Endodermal cell (in vitro differentiated cells): ENCODE measurements around the gene FERD3L. TPM values are rescaled to one million over a fixed set of nuclear protein-coding genes. Genes with fewer than 3 reads are reported as not detected.

Source experiments
- DNase-seq: peaks from one replicate; pipeline ENCODE4 v3.0.0-alpha.2; 2017
- H3K27ac ChIP-seq: 2 replicates; pipeline ENCODE4 v1.5.1; 2013; ENCODE audit warnings: mild to moderate bottlenecking, low read depth, low read length, moderate library complexity
- H3K27me3 ChIP-seq: 2 replicates; pipeline ENCODE4 v1.6.1; 2013; ENCODE audit warnings: mild to moderate bottlenecking, low read length, moderate library complexity; ENCODE audit not compliant: insufficient read depth, control insufficient read depth, poor library complexity, severe bottlenecking
- H3K36me3 ChIP-seq: 2 replicates; pipeline ENCODE4 v1.7.0; 2013; ENCODE audit warnings: mild to moderate bottlenecking, low read length, moderate library complexity; ENCODE audit not compliant: control insufficient read depth, insufficient read depth
- H3K4me1 ChIP-seq: one replicate; pipeline ENCODE4 v1.7.0; 2013; ENCODE audit warnings: low read length; ENCODE audit not compliant: control insufficient read depth, insufficient read depth
- H3K4me3 ChIP-seq: 2 replicates; pipeline ENCODE4 v1.5.1; 2013; ENCODE audit warnings: mild to moderate bottlenecking, low read length, moderate library complexity
- H3K9ac ChIP-seq: 2 replicates; pipeline ENCODE4 v1.6.1; 2013; ENCODE audit warnings: mild to moderate bottlenecking, low read length, moderate library complexity; ENCODE audit not compliant: poor library complexity, severe bottlenecking; ENCODE audit errors: extremely low read depth
- H3K9me3 ChIP-seq: 2 replicates; pipeline ENCODE4 v1.6.1; 2013; ENCODE audit warnings: mild to moderate bottlenecking, low read length, moderate library complexity; ENCODE audit not compliant: control insufficient read depth
- H3K27ac Mint-ChIP-seq: 2 replicates; pipeline ENCODE4 v1.8.0; 2020; ENCODE audit warnings: mixed read lengths
- H3K27me3 Mint-ChIP-seq: 2 replicates; pipeline ENCODE4 v1.8.0; 2021; ENCODE audit warnings: mild to moderate bottlenecking, mixed read lengths; ENCODE audit not compliant: insufficient read depth
- H3K36me3 Mint-ChIP-seq: 2 replicates; pipeline ENCODE4 v1.8.0; 2020; ENCODE audit warnings: low read depth, mixed read lengths
- H3K4me1 Mint-ChIP-seq: 2 replicates; pipeline ENCODE4 v1.8.0; 2020; ENCODE audit warnings: mixed read lengths
- H3K4me3 Mint-ChIP-seq: 2 replicates; pipeline ENCODE4 v1.8.0; 2020; ENCODE audit warnings: mild to moderate bottlenecking, moderate library complexity, mixed read lengths
- H3K9me3 Mint-ChIP-seq: 2 replicates; pipeline ENCODE4 v1.8.0; 2020; ENCODE audit warnings: mild to moderate bottlenecking, mixed read lengths
- WGBS, 2 experiments: methylation state at CpG; one replicate each; pipeline versions ENCODE4 v1.1.5 to v1.1.7; 2013; ENCODE audit warnings: missing lambda C conversion rate in 2 of 2, mixed read lengths in 1 of 2; ENCODE audit not compliant: insufficient coverage in 1 of 2, insufficient read length in 1 of 2; 5-methylcytosine and 5-hydroxymethylcytosine counted together
- total RNA-seq, 2 donors: library from RNA; stranded (reverse); fragmentation: NEBNext Ultra II Directional in 1 of 2; extraction: Animal tissue kit (Norgen Biotek cat#: 25700) in 1 of 2; gene quantifications; 2 replicates in 1 of 2; 3 replicates in 1 of 2; pipeline ENCODE4 v1.2.1, GENCODE V29; 2021
- TF ChIP-seq, protein P1 (sequence below): fragments of 200-600 bp; sonication (generic); conservative IDR thresholded peaks from 2 replicates; pipeline ENCODE4 v1.5.0; 2021; ENCODE audit warnings: antibody characterized with exemption, mild to moderate bottlenecking

Gene FERD3L
- total RNA-seq, 2 donors from 2014 or later, result not detected

DNA sequence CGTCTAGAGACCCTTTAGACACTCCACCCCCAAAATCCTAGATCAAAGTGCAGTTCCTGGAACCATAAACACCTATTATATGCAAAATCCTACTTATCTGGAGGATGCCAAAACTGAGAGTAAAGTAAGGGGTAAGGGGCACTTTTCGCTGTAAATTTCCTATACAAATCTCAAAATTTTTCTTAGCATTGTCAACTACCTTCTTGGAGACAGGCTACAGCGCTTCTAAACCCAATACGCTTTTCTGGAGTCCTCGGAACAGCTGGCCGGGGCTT lies 38.2 kb downstream of the FERD3L start:
- whole genome bisulfite sequencing, 2 experiments, result 0 to 1% methylated on average over 1 to 6 of the region's 6 CpGs

DNA sequence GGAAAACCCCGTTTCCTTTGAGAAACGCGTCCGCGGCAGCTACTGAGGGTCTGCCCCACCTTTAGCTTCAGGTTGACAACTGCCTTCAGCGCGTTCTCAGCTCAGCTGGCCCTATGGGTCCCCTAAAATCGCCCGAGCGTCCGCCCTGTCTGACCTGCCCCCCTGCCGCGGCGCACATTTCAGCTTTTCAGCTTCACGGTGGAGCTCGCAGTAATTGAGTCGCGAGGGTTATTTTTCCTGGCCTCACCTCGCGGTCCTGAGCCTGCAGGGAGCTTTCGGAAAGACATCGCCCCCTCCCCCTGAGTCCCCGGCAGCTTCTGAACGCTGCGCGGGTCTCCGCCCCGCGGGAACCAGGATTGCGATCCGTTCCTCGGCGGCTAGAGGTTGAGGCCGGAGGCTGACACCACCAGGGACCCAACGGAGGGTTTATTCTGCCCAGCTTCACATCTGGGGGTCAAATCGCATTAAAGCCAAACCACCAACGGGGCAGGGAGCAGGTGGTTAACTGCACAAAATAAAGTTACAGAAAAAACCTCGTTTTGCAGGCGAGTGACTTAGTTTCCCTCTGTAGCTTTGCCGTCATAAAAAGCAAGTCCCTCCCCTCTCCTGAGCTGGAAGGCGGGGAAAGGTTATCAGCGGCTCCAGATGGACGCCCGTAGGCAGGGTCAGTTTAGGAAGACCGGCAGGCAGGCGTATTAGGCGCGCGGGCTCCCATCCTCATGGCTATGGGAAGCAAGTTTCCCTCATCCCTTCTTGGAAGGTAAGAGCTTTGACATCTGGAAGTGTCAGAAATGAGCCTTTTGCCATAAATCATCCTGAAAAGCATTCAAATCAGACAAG lies 38.8 kb downstream of the FERD3L start:
- Histone ChIP-seq H3K4me1 (no peaks in the 10 kb centered on the region), H3K27ac (no peak overlapping the region), H3K36me3 (no peaks in the 10 kb centered on the region), H3K9ac (no peak overlapping the region), H3K9me3 (no peaks in the 10 kb centered on the region), H3K27me3 (peaks cover 86% of the 10 kb centered on the region), H3K4me3 (peak overlapping the region; percentile 80)
- TF ChIP-seq, protein P1, sequence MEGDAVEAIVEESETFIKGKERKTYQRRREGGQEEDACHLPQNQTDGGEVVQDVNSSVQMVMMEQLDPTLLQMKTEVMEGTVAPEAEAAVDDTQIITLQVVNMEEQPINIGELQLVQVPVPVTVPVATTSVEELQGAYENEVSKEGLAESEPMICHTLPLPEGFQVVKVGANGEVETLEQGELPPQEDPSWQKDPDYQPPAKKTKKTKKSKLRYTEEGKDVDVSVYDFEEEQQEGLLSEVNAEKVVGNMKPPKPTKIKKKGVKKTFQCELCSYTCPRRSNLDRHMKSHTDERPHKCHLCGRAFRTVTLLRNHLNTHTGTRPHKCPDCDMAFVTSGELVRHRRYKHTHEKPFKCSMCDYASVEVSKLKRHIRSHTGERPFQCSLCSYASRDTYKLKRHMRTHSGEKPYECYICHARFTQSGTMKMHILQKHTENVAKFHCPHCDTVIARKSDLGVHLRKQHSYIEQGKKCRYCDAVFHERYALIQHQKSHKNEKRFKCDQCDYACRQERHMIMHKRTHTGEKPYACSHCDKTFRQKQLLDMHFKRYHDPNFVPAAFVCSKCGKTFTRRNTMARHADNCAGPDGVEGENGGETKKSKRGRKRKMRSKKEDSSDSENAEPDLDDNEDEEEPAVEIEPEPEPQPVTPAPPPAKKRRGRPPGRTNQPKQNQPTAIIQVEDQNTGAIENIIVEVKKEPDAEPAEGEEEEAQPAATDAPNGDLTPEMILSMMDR, result no peak
- H3K27ac Mint-ChIP-seq, result no peak overlapping the region
- WGBS, 2 experiments, result 1% methylated on average over 23 to 49 of the region's 49 CpGs
- H3K36me3 Mint-ChIP-seq, result no peaks in the 10 kb centered on the region
- no peaks in the 10 kb centered on the region for H3K9me3 Mint-ChIP-seq
- H3K4me3 Mint-ChIP-seq, result peak overlapping the region; percentile 59
- H3K27me3 Mint-ChIP-seq, result peaks cover 99% of the 10 kb centered on the region
- peak; percentile 83 for DNase-seq
- peaks cover 35% of the 10 kb centered on the region for H3K4me1 Mint-ChIP-seq

More for the DNA sequence above, 38.2 kb downstream of the FERD3L start:
- no peak overlapping the region for H3K27ac Mint-ChIP-seq
- H3K27me3 ChIP-seq, result peaks cover 91% of the 10 kb centered on the region
- TF ChIP-seq, protein P1, result no peak
- H3K9me3 ChIP-seq, result no peaks in the 10 kb centered on the region
- no peak for DNase-seq
- H3K4me3 ChIP-seq, result peak overlapping the region; percentile 80
- no peaks in the 10 kb centered on the region for H3K9me3 Mint-ChIP-seq
- no peaks in the 10 kb centered on the region for H3K36me3 Mint-ChIP-seq
- H3K4me1 Mint-ChIP-seq, result peaks cover 40% of the 10 kb centered on the region
- H3K27me3 Mint-ChIP-seq, result peaks cover 99% of the 10 kb centered on the region
- no peak overlapping the region for H3K27ac ChIP-seq
- peak overlapping the region; percentile 59 for H3K4me3 Mint-ChIP-seq
- no peaks in the 10 kb centered on the region for H3K4me1 ChIP-seq
- H3K9ac ChIP-seq, result no peak overlapping the region
- H3K36me3 ChIP-seq, result no peaks in the 10 kb centered on the region

DNA sequence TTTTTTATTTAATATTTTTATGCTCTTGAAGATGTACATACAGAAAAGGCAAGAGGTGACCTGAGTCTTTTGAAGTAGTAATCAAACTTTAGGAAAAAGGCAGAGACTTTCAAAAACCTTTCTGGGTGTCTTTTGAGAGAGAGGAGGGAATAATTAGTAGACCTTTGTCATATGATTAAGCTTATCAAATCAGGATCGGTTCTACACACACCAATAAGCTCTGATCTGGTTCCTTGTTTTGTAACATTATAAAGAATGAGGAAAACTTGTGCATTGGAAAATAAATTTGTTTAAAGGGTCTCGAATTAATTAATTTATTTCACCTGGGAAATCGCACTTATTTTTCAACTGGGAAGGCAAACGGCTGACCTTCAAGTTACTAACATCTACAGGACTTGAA lies 39.7 kb downstream of the FERD3L start:
- Mint-ChIP-seq H3K27ac (no peak overlapping the region), H3K4me1 (peaks cover 28% of the 10 kb centered on the region), H3K36me3 (no peaks in the 10 kb centered on the region), H3K4me3 (peak overlapping the region; percentile 59), H3K27me3 (peaks cover 99% of the 10 kb centered on the region), H3K9me3 (no peaks in the 10 kb centered on the region)
- H3K4me3 ChIP-seq, result peak overlapping the region; percentile 80
- 20 to 26% methylated on average over 3 to 4 of the region's 4 CpGs for WGBS, 2 experiments
- TF ChIP-seq, protein P1, result no peak
- H3K27me3 ChIP-seq, result peaks cover 77% of the 10 kb centered on the region
- no peaks in the 10 kb centered on the region for H3K9me3 ChIP-seq
- DNase-seq, result no peak
- H3K27ac ChIP-seq, result no peak overlapping the region
- H3K36me3 ChIP-seq, result no peaks in the 10 kb centered on the region
- H3K4me1 ChIP-seq, result no peaks in the 10 kb centered on the region
- H3K9ac ChIP-seq, result no peak overlapping the region
